MM.1S (cell line): ENCODE measurements around the gene ZNF490.

Source experiments
- EZH2 ChIP-seq: fragments of 300-600 bp; sonication (generic); optimal IDR thresholded peaks from 2 replicates; pipeline ENCODE3; 2017; ENCODE audit warnings: low read depth, mild to moderate bottlenecking, antibody characterized with exemption, low read length, mixed read lengths
- EZH2phosphoT487 ChIP-seq: fragments of 300-600 bp; sonication (generic); IDR thresholded peaks from 2 replicates; pipeline ENCODE4 v1.6.1; 2018; ENCODE audit warnings: antibody characterized with exemption, low read length
- TF ChIP-seq, protein P1 (sequence below): fragments of 300-600 bp; sonication (generic); IDR thresholded peaks from 2 replicates; pipeline ENCODE4 v1.5.1; 2016; ENCODE audit warnings: antibody characterized with exemption, low read length, mixed read lengths

DNA sequence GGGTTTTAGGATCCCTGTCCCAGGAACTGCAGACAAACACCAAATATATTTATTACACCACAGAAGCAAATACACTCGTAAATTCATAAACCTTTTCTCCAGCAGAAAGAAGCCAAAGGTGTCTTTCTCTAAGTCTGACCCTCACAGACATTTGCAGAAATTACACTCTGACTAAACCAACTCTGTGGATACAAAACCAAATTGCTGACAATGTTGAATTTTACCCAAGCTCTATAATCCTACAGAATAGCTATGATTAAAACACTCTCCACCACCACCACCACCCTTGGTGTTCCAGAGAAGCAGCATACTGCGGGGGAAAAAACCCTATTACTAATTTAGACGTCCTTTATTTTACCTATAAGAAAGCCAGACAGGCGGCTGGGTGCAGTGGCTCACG, 64.5 kb downstream of the ZNF490 start:
- TF ChIP-seq EZH2, result no peak
- TF ChIP-seq, protein P1, sequence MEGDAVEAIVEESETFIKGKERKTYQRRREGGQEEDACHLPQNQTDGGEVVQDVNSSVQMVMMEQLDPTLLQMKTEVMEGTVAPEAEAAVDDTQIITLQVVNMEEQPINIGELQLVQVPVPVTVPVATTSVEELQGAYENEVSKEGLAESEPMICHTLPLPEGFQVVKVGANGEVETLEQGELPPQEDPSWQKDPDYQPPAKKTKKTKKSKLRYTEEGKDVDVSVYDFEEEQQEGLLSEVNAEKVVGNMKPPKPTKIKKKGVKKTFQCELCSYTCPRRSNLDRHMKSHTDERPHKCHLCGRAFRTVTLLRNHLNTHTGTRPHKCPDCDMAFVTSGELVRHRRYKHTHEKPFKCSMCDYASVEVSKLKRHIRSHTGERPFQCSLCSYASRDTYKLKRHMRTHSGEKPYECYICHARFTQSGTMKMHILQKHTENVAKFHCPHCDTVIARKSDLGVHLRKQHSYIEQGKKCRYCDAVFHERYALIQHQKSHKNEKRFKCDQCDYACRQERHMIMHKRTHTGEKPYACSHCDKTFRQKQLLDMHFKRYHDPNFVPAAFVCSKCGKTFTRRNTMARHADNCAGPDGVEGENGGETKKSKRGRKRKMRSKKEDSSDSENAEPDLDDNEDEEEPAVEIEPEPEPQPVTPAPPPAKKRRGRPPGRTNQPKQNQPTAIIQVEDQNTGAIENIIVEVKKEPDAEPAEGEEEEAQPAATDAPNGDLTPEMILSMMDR, result no peak
- no peak for TF ChIP-seq EZH2phosphoT487
